Neural crest cell (in vitro differentiated cells): ENCODE data around the gene PKN1. TPM values are rescaled to one million over a fixed set of nuclear protein-coding genes. Genes with fewer than 3 reads are reported as not detected.

ENCODE experiments used
- DNase-seq: peaks from one replicate; pipeline ENCODE4 v3.0.0; 2021; ENCODE audit warnings: low read depth, mixed read lengths, low spot score
- H3K27ac Mint-ChIP-seq: one replicate; pipeline ENCODE4 v1.8.0; 2021; ENCODE audit warnings: mild to moderate bottlenecking, mixed read lengths; ENCODE audit not compliant: unreplicated experiment
- H3K27me3 Mint-ChIP-seq: 2 replicates; pipeline ENCODE4 v1.8.0; 2021; ENCODE audit warnings: low read depth, mild to moderate bottlenecking, mixed read lengths
- H3K36me3 Mint-ChIP-seq: 2 replicates; pipeline ENCODE4 v1.8.0; 2021; ENCODE audit warnings: low read depth, mild to moderate bottlenecking, mixed read lengths
- H3K4me1 Mint-ChIP-seq: 2 replicates; pipeline ENCODE4 v1.8.0; 2021; ENCODE audit warnings: mixed read lengths
- H3K4me3 Mint-ChIP-seq: one replicate; pipeline ENCODE4 v1.8.0; 2021; ENCODE audit warnings: mild to moderate bottlenecking, mixed read lengths
- H3K9me3 Mint-ChIP-seq: 2 replicates; pipeline ENCODE4 v1.8.0; 2021; ENCODE audit warnings: mixed read lengths
- total RNA-seq: library from RNA; stranded (reverse); gene quantifications from 2 replicates; pipeline ENCODE4 v1.2.1, GENCODE V29; 2021
- TF ChIP-seq, protein P1 (sequence below): fragments of 200-600 bp; sonication (generic); conservative IDR thresholded peaks from 2 replicates; pipeline ENCODE4 v1.5.0; 2021; ENCODE audit warnings: antibody characterized with exemption, mild to moderate bottlenecking

PKN1 gene
- total RNA-seq, 1 donor from 2014 or later = 126 TPM

DNA sequence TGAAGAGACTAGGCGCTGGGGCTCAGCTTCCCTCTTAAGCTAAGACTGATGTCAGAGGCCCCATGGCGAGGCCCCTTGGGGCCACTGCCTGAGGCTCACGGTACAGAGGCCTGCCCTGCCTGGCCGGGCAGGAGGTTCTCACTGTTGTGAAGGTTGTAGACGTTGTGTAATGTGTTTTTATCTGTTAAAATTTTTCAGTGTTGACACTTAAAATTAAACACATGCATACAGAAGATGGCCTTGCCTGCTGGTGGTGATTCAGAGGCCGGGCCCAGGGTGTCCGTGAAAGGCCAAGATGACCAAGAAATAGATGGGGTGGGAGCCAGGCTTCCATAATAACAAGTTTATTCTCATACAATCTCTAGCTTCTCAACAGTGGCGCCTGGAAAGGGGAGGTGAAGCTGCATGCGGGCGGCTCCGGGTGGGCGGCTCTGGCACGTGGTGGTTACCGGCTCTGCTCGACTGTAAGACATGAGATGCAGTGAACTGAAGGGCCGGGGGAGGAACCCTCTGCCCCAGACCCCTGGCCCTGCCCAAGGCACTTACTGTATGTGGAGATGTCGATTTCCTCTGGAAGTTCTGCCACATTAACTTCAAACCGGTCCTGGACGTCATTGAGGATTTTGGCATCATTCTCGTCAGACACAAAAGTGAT, 24.5 kb upstream of the PKN1 start:
- TF ChIP-seq, protein P1, sequence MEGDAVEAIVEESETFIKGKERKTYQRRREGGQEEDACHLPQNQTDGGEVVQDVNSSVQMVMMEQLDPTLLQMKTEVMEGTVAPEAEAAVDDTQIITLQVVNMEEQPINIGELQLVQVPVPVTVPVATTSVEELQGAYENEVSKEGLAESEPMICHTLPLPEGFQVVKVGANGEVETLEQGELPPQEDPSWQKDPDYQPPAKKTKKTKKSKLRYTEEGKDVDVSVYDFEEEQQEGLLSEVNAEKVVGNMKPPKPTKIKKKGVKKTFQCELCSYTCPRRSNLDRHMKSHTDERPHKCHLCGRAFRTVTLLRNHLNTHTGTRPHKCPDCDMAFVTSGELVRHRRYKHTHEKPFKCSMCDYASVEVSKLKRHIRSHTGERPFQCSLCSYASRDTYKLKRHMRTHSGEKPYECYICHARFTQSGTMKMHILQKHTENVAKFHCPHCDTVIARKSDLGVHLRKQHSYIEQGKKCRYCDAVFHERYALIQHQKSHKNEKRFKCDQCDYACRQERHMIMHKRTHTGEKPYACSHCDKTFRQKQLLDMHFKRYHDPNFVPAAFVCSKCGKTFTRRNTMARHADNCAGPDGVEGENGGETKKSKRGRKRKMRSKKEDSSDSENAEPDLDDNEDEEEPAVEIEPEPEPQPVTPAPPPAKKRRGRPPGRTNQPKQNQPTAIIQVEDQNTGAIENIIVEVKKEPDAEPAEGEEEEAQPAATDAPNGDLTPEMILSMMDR = no peak
- peaks cover 2% of the 10 kb centered on the region for H3K36me3 Mint-ChIP-seq
- no peaks in the 10 kb centered on the region for H3K27me3 Mint-ChIP-seq
- DNase-seq = no peak
- no peaks in the 10 kb centered on the region for H3K9me3 Mint-ChIP-seq
- peaks cover 12% of the 10 kb centered on the region for H3K4me1 Mint-ChIP-seq
- H3K4me3 Mint-ChIP-seq = no peak overlapping the region
- H3K27ac Mint-ChIP-seq = no peak overlapping the region

DNA sequence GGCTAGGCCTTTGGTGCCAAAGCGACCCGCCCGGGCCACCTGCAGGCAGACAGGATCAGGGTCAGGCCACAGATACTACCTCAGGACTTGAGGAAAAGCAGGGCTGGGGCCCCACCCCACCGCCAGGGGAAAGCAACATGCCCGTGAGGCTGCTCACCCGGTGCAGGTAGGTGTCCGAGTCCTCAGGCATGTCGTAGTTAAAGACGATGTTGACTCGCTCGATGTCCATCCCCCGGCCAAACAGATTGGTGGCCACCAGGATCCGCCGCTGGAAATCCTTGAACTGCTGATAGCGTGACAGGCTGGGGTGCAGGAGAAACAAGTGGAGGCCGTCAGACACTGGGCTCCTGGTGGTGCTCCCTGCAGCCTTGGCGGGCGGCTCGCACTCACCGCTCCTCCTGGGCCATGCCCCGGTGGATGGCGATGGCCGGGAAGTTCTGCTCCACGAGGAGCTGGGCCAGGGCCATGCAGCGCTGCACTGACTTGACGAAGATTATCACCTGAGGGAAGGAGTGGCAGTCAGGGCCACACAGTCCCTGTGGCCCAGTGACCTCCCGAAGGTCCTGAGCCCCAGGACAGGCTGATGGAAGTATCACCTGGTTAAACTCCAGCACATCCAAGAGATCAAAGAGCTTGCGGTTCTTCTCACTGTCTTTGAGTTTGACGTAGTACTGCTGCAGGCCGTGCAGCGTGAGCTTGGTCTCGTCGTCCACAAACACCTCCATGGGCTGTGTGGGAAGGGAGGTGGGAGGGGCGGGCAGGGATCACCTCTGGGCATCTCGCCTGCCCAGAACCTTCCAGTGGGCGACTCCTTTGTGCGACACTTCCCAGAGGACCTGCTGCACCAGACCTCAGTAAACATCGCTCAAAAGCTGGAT, 23.7 kb upstream of the PKN1 start:
- Mint-ChIP-seq H3K9me3 (no peaks in the 10 kb centered on the region), H3K4me3 (no peak overlapping the region), H3K27ac (no peak overlapping the region), H3K36me3 (peaks cover 2% of the 10 kb centered on the region), H3K27me3 (no peaks in the 10 kb centered on the region), H3K4me1 (peaks cover 17% of the 10 kb centered on the region)
- TF ChIP-seq, protein P1 = no peak
- no peak for DNase-seq

DNA sequence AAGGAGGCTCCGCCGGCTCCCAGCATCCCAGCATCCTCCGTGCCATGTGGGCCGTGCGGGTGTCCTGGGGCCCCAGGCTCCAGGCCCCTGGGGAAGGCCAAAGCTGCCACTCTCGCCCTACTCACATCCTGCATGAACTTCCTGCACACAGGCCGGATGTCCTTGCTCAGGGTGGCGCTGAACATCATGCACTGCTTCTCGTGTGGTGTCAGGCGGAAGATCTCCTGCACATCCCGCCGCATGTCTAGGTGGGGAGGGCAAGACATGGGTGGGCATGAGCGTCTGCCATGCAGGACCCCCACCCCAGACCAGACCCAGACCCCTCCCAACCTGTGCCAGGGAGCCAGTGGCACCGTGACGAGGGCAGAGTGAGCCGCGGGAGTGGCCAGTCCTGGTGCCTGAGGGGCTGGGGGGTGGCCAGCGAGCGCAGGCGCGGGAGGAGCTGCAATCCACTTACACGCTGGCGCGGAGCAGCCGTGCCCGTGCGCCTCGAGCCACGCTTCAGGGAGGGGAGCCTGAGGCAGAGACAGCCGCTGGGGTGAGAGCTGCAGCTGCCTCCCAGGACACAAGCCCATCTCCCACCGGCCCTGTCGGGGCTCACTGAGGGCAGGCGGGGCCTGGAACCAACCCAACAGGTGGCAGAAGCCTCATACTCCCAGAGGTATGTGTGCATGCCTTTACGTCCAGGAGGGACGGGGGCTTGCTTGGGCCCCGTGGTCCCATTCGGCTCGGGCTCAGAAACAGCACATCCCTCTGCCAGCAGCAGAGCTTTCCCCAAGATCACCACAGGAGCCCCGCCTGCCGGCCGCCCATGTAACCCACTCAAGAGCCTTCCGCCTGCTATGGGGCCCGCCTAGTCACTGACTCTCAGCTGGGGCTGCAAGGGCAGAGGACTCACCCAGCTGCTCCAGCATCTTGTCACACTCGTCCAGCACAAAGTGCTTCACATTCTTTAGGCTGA, 22.7 kb upstream of the PKN1 start:
- DNase-seq = no peak
- Mint-ChIP-seq H3K36me3 (peaks cover 2% of the 10 kb centered on the region), H3K27me3 (no peaks in the 10 kb centered on the region), H3K27ac (peak overlapping the region; percentile 57), H3K9me3 (no peaks in the 10 kb centered on the region), H3K4me3 (no peak overlapping the region), H3K4me1 (peaks cover 23% of the 10 kb centered on the region)
- TF ChIP-seq, protein P1 = no peak

DNA sequence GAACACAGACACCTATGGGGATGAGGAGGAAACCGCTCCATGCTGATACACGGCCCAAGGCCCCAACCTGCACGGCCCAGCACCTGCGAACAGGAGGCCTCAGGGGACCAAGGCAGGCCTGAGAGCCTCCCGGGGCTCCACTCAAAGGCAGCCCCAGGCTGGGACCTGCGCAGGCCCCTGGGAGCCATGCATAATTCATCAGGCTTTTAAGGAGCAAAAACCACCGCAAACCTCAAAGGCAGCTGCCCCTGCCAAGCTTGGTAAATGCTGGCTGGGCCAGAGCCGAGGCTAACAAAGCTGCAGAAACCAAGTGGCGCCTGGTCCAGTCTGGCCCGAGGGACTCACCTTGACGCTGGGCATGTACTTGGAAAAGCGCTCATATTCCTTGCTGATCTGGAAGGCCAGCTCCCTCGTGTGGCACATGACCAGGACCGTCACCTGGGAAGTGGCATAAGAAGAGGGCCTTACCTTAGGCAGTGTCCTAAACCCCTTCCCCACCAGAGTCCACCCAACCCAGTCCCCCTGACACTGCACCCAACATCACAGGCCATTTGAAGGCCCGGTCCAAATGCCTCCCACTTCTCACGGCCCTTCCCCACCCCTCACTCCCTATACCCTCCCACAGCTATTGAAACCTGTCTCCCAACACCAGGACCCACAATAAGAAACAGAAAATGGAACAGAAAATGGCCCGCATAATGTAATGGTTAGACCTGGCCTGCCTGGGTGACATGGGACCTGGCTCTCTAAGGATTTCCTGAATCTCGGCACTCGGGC, 21.8 kb upstream of the PKN1 start:
- H3K4me1 Mint-ChIP-seq = peaks cover 27% of the 10 kb centered on the region
- no peaks in the 10 kb centered on the region for H3K27me3 Mint-ChIP-seq
- TF ChIP-seq, protein P1 = no peak
- H3K27ac Mint-ChIP-seq = no peak overlapping the region
- DNase-seq = no peak
- peaks cover 6% of the 10 kb centered on the region for H3K36me3 Mint-ChIP-seq
- H3K9me3 Mint-ChIP-seq = no peaks in the 10 kb centered on the region
- H3K4me3 Mint-ChIP-seq = peak overlapping the region; percentile 57

DNA sequence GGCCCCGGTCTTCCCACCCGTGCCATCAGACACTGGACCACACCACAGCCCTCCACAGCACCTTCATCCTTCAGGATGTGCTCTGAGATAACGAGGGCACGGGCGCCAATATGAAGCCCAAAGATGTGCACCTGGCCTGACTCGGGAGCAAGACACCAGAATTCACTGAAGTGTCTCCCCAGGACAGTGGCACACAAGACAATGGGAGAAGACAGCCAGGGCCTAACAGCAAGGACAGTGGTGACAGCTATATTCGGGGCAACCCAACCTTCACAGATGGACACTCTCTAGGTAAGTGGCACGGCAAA, 21.2 kb upstream of the PKN1 start:
- H3K27me3 Mint-ChIP-seq = no peaks in the 10 kb centered on the region
- H3K27ac Mint-ChIP-seq = no peak overlapping the region

More for the DNA sequence above, 21.2 kb upstream of the PKN1 start:
- H3K36me3 Mint-ChIP-seq = peaks cover 8% of the 10 kb centered on the region
- peaks cover 27% of the 10 kb centered on the region for H3K4me1 Mint-ChIP-seq
- DNase-seq = no peak
- H3K4me3 Mint-ChIP-seq = peak overlapping the region; percentile 57
- no peaks in the 10 kb centered on the region for H3K9me3 Mint-ChIP-seq
- TF ChIP-seq, protein P1 = no peak
